ENCODE measurements around the gene EML4. TPM values are rescaled to one million over a fixed set of nuclear protein-coding genes. Genes with fewer than 3 reads are reported as not detected.
A peak's percentile ranks its signal among the peaks of the same experiment; 100 is the strongest.

EML4 gene
- total and polyA plus RNA-seq, 2 of the 13 experiments (the other 11 are each of a cell fraction or from before 2014, with no cell fraction given) = 243 to 476 TPM

DNA sequence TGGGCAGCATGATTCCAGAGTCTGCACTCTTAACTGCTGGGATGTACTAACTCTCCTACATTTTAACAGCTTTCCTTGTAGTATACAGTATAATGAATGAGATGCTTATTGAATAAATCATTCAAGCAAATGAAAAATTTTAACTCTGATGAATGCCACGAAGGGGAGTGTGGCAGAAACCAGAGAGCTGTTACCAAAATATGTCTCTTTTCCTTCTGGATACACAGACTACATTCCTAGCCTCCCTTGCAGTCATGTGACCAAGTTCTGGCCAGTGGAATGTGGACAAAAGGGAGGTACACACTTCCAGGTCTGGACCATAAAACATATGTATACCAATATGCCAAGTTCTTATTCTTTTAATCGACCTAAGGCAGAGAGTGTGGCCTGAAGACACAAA lies 1.7 kb upstream of the EML4 start:
- no peak overlapping the region for H3K27ac ChIP-seq (ENCODE audit: extremely low read length, insufficient read depth, low read length)
- no peak overlapping the region for H2AFZ ChIP-seq (ENCODE audit: low read length)
- H3K4me2 ChIP-seq (ENCODE audit: low read depth, low read length) = no peak overlapping the region
- no peak for FAIRE-seq
- no peak overlapping the region for H3K9ac ChIP-seq (ENCODE audit: insufficient read depth, low read depth, low read length)
- intact Hi-C loops (cut with micrococcal nuclease; ENCODE audit: unreplicated experiment) = no loop called here
- ATAC-seq = no peak
- H3K36me3 ChIP-seq (replicated peaks in 1 of 2; ENCODE audit: control insufficient read depth in 1 of 2, insufficient read depth in 2 of 2, low read length in 2 of 2) = peaks cover 1 to 11% of the 10 kb centered on the region in 2 experiments; a peak in 2 of 5 replicates
- DNase-seq (ENCODE audit: low spot score) = no peak
- H3K9me3 ChIP-seq (ENCODE audit: low read length) = no peaks in the 10 kb centered on the region
- WGBS (ENCODE audit: low lambda C conversion rate) = 24% methylated on average over 2 of the region's 2 CpGs
- no peaks in the 10 kb centered on the region; a peak in 1 of 5 replicates for H3K27me3 ChIP-seq (ENCODE audit: control insufficient read depth in 1 of 2, insufficient read depth in 2 of 2, low read length in 2 of 2)
- H3K79me2 ChIP-seq (ENCODE audit: insufficient read depth, low read length) = peaks cover 40% of the 10 kb centered on the region
- BruUV-seq (replicated peaks) = no TSS peak
- ChIA-PET POLR2A (interaction anchor here (2.8 to 3.7 kb wide), 2 partner anchors 25 to 31 kb away, joined by 8 to 18 read pairs; no protein-coding TSS in a partner anchor), CTCF (ENCODE audit: low intra/inter-chr PET ratio, low total read pairs) (no interaction called here)
- peaks cover under 1% of the 10 kb centered on the region; the same call in 1 of the 2 replicates for H4K20me1 ChIP-seq (ENCODE audit: insufficient read depth, low read length)
- H3K4me1 ChIP-seq (ENCODE audit: insufficient read depth, low read length) = peaks cover 39% of the 10 kb centered on the region
- in situ Hi-C loops (cut with HindIII; ENCODE audit: extremely low pct_ligation_motif_present, low pct_unique_long_range_greater_than_20kb) = no loop called here
- H3K4me3 ChIP-seq (replicated peaks in 1 of 3; ENCODE audit: insufficient read depth in 1 of 3, low read depth in 2 of 3, low read length in 3 of 3) = no peak overlapping the region
- TF ChIP-seq LCORL (IDR thresholded peaks at IDR 0.05) (no peak), LCORL (CRISPR knock-in tag; IDR thresholded peaks at IDR 0.05) (peak; percentile 29; the same call in 1 of the 2 replicates), ZNF800 (CRISPR knock-in tag; IDR thresholded peaks at IDR 0.05) (no peak), USF2 (IDR thresholded peaks at IDR 0.05; ENCODE audit: low read depth, low read length) (peak; percentile 62), USF2 (CRISPR knock-in tag; IDR thresholded peaks at IDR 0.05; ENCODE audit: borderline replicate concordance) (peak; percentile 75; the same call in 1 of the 2 replicates), ZMYM4 (CRISPR knock-in tag; IDR thresholded peaks at IDR 0.05) (peak; percentile 41; the same call in 1 of the 2 replicates), TEAD3 (CRISPR knock-in tag; optimal IDR thresholded peaks at IDR 0.05; ENCODE audit: borderline replicate concordance) (peak; percentile 79), SAP130 (CRISPR knock-in tag; IDR thresholded peaks at IDR 0.05; ENCODE audit: low read depth) (peak; percentile 16; the same call in 1 of the 2 replicates), ATM (IDR thresholded peaks at IDR 0.05; ENCODE audit: borderline replicate concordance) (no peak)
- TF ChIP-seq, protein P1, sequence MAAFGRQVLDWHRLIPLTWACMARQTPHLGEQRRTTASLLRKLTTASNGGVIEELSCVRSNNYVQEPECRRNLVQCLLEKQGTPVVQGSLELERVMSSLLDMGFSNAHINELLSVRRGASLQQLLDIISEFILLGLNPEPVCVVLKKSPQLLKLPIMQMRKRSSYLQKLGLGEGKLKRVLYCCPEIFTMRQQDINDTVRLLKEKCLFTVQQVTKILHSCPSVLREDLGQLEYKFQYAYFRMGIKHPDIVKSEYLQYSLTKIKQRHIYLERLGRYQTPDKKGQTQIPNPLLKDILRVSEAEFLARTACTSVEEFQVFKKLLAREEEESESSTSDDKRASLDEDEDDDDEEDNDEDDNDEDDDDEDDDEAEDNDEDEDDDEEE (CRISPR knock-in tag; IDR thresholded peaks at IDR 0.05) = no peak

Measured in HepG2 (cell line).